ENCODE data around the gene BMI1. TPM values are rescaled to one million over a fixed set of nuclear protein-coding genes. Genes with fewer than 3 reads are reported as not detected.
"Not testable (repeated sequence)": the region's sequence is repeated elsewhere in the genome, so short reads cannot be mapped to it uniquely, and the experiment has no call there.

Gene BMI1
- 100 to 1,000 TPM in 3 of 4 donors, 10 to 100 TPM in 1; 97.6 to 150 (median 105) TPM for polyA plus RNA-seq (ENCODE audit: insufficient read length in 4 of 4)

DNA sequence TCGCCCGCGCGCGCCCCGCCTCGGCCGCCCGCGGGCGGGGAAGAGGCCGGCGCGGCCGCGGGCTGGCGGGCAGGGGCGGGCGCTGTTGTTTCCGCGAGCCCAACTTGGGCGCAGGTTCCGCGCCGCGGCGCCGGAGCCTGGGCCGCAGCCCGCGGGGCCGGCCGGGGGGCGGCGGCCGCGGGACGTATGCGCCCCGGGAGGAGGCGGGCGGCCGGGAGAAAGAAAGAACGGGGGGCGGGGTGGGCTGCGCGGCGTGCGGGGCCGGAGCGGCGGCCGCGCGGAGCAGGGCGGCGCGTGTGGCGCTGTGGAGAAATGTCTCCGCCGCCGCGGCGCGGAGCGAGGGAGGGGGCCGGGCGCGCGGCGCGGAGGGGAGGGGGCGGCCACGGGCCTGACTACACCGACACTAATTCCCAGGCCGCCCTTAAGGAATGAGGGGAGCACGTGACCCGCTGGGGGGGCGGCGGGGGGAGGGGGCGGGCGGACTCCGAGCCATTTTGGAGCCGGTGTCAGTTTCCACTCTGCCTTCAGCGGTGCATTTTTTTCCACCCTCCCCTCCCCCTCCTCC lies at the start of gene BMI1:
Gene BMI1, plus strand, starts transcription at position 509 of the 565 bp plus-strand sequence. CDS start 5,351 bp downstream, outside the sequence.
- DNase-seq (ENCODE audit: low read depth in 4 of 4, low spot score in 3 of 4), result no peak

DNA sequence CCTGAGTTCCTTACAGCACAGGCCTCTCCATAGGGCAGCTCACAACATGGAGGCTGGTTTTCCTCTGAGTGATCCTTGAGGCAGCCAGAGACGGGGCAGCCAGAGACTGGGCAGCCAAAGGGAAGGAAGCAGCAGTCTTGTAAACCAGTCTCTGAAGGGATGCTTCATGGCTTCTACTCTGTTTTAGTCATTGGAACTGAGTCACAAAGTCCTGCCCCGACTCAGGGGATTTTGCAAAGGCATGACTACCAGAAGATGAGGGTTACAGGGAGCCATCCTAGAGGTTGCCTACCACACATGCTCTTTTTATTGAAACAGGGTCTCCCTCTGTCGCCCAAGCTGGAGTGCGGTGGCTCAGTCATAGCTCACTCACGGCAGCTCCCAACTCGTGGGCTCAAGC lies 49.1 kb upstream of the BMI1 start:
- DNase-seq (ENCODE audit: low read depth in 4 of 4, low spot score in 3 of 4), result no peak

DNA sequence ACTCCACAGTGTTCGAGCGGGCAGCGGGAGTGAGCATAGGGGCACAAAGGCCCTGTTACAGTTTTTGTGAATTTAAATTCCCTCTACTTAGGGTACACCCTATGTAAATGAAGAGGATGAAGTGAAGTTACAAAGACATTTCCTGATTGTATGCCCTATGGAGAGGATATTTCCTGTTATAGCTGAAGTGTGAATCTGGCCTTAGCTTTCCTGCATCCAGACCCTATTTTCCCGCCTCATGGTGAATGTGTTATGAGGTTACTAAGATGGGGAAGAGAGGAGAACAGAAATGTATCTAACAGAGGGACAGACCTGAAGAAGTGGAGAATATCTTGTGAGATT lies 42.5 kb upstream of the BMI1 start:
- no peak for DNase-seq (ENCODE audit: low read depth in 4 of 4, low spot score in 3 of 4)

DNA sequence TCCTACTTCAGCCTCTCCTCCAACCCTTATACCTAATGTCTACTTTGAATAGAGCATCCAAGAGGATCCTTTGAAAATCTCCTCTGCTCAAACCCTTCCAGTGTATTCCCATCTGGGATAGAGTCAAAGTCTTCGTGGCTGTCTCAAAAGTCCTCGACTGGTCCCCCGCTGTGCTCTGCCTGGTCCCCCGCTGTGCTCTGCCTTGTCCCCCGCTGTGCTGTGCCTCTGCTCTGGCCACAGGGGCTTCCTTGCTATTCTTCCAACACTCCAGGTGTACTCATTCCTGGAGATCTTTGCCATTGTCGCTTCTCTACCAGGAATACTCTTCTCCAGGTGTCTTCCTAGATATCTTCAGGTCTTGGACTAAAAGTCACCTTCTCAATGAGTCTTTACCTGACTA lies 40.8 kb upstream of the BMI1 start:
- DNase-seq (ENCODE audit: low read depth in 4 of 4, low spot score in 3 of 4), result no peak

DNA sequence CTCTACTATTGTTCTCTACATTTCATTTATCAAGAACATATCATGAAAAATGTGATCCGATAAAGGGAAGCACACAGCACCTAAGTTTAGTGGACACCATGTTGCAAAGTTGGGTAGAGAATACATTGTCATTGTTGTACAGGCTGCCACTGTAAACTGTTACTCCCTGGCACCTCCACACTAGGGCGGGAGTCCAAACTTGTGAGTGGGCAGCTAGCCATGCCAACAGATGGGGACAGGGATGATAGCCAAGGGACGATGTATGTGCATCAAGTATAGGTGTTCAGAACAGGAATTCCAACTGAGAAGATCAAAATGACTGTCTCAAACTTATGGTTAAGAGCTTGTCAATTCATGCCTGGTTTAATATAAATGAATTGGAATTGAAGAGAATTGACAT lies 35.8 kb upstream of the BMI1 start:
- DNase-seq (ENCODE audit: low read depth in 4 of 4, low spot score in 3 of 4), result no peak

DNA sequence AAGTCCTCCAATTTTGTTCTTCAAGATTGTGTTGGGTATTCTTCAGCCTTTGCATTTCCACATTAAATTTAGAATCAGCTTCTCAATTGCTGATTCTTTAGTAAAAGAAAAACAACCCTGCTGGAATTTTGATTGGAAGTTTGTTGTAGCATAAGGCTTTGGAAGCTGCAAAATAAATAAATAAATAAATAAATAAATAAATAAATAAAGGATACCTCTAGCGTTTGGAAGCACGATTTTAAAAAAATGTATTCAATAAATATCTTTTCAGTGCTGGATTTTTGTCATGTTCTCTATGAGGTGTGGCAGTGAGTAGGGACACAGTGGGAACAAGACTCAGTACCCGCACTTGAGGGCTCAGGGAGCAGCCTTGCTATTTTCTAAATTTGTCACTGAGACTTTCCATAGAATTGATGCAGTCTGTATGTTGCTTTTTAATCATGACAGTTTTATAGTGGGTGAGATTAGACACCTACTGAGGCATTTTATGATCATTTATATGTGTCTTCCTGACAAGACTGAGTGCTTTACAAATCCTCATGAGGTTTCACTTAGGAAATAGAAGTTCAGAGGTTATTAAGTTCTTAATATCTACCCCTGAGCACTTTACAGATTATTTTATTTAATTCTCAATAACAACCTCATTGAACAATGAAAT lies 27.0 kb upstream of the BMI1 start:
- DNase-seq (ENCODE audit: low read depth in 4 of 4, low spot score in 3 of 4), result no peak

DNA sequence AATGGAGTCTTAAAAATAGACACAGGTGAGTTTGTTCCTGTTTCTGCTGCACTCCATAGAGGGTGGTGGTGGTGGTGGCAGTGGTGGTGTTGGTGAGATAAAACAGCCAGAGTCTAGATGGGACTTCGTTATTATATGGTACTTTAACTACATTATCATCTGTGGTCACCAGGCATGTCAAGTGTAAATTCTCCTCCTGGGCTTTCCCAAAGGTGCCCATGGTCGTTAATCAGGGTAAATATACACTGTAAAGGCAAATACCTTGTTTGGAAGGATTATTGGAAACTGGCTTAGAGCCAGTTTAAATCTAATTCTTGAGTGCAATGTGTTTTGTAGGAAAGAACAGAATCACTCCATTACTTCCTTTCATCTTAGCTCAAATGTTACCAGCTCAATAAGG lies 26.2 kb upstream of the BMI1 start:
- DNase-seq (ENCODE audit: low read depth in 4 of 4, low spot score in 3 of 4), result no peak

DNA sequence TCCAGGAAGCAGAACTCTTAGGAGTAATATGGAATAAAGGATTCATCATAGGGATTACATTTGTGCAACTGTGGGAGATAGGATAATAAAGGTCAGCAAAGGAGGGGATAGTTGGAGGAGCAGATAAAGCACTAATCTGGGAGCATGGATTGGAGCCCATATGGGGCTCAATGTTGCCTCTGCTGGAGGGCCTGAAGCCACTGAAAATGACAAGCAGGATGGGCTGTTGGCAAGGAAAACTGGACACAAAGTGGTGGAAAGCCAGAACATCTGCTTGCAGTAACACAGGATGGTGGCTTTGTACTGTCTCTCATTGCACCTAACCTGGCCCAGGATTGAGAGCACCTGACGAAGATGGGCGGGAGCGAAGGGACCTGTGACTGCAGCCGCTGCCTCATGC lies 19.7 kb upstream of the BMI1 start:
- DNase-seq (ENCODE audit: low read depth in 4 of 4, low spot score in 3 of 4), result no peak

DNA sequence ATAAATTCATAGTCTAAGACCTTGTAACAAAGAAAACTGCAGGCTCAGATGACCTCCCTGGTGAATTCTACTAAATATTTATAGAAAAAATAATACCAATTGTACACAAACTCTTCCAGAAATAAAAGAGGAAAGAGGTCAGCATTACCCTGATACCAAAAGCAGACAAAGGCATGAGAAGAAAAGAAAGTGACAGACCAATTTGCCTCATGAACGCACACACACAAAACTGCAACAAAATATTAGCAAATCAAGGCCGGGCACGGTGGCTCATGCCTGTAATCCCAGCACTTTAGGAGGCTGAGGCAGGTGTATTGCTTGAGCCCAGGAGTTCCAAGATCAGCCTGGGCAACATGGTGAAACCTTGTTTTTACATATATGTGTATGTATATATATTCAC lies 17.4 kb upstream of the BMI1 start:
- no peak for DNase-seq (ENCODE audit: low read depth in 4 of 4, low spot score in 3 of 4)

DNA sequence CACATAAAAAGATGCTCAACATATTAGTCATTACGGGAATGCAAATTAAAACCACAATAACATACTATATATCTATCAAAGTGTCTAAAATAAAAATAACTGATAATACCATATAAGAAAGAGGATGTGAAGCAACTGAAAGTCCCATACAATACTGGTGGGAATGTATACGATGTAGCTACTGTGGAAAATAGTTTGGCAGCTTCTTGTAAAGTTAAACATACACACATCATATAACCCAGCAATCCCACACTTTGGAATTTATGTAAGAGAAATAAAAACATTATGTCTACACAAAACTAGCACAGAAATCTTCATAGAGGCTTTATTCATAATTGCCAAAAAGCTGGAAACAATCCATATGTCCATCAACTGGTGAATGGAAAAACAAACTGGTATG lies 15.2 kb upstream of the BMI1 start:
- no peak for DNase-seq (ENCODE audit: low read depth in 4 of 4, low spot score in 3 of 4)

DNA sequence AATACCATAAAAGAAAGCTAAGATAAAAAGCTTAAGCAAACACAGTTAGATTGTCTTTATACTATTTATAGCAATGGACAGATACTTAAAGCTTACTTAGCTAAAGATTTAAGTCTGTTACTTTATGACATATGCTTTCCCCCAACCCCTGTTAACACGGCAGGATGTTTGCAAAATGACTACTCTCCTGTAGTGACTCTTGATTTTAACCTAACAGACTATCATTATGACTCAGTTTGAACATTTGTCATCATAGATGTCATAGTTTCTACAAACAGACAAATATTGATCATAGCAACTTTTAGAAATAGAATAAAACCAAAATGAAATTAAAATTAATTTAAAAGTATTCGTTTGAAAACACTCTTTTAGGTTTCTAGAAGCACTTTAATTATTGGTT lies 12.5 kb upstream of the BMI1 start:
- DNase-seq (ENCODE audit: low read depth in 4 of 4, low spot score in 3 of 4), result no peak

DNA sequence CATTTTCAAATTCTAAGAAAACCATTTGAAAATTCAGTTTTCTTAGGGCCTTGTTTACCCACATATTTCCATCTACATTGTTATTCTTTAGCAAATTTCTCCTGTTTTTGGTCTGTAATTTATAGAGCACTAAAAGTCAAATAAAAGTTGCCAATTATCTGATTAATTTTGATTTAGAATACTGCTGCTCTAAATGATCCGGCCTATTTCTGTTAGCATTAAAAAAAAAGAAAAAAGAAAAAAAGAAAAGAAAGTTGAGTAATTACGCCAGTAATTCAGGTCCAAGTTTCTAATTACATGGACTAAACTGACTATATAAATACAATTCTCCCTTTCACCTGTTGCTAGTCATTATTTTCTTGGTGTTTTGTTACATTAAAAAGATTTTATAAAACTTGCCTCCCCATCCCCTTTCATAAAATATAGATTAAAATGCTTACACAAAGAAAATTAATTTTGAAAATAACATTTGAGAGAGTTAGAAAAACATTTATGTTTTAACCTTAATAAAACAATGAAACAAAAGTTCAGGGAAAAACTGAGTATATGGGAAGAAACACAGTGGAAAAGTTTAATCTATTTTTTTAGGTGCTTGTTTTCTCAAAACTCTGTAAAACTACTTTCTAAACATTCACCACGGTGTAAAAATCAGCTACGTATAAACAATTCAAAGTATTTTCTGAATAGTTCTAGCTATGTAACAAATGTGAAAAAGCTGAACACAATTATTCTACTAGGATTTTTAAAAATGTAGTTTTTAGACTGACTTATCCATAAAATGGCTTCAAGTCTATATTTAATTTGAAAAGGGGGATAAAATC lies 11.5 kb upstream of the BMI1 start:
- DNase-seq (ENCODE audit: low read depth in 4 of 4, low spot score in 3 of 4), result no peak

DNA sequence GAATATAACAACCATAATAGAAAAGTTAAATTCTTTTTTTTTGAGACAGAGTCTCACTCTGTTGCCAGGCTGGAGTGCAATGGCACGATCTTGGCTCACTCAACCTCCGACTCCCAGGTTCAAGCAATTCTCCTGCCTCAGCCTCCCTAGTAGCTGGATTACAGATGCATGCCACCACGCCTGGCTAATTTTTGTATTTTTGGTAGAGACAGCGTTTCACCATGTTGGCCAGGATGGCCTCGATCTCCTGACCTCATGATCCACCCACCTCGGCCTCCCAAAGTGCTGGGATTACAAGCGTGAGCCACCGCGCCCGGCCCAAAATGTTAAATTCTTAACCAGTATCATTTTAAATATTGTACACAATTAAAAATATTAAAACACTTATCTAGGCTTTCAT lies 10.9 kb upstream of the BMI1 start:
- not testable (repeated sequence) for DNase-seq (ENCODE audit: low read depth in 4 of 4, low spot score in 3 of 4)

DNA sequence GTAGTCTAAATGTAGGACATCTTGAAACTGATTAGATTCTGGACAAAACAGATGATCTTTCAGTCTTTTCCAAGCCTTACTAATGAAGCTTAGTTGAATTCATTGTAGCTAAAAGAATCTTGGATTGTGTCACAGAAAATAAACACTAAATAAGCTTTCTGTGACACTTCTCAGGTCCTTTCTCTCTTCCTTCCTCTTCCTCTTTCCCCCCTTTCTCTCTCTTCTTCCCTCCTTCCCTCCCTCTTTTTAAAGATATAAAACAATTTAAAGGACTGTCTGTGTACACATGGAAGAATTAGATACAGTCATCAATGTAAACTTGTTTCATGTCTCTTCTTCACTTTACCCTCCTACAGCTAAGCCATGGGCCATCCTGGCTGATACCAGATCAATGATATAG lies 10.0 kb upstream of the BMI1 start:
- no peak for DNase-seq (ENCODE audit: low read depth in 4 of 4, low spot score in 3 of 4)

DNA sequence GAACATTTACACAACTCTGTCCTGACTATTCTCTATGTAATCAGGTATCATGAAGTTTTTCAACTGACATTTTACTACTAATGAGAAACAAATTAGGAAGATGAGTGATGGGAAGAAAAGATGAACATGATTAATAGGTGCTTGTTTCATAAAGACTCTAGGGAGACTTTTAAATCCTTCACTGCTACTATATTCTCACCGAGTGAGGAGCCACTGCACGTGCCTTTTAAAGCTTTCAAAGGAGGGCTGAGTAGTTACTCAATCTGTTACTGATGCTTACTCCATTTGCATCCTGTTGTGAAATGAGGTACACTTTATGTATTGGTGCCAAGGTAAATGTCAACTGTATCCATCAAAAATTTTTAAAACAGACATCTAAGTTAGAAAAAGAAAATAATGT lies 6.0 kb upstream of the BMI1 start:
- DNase-seq (ENCODE audit: low read depth in 4 of 4, low spot score in 3 of 4), result no peak

DNA sequence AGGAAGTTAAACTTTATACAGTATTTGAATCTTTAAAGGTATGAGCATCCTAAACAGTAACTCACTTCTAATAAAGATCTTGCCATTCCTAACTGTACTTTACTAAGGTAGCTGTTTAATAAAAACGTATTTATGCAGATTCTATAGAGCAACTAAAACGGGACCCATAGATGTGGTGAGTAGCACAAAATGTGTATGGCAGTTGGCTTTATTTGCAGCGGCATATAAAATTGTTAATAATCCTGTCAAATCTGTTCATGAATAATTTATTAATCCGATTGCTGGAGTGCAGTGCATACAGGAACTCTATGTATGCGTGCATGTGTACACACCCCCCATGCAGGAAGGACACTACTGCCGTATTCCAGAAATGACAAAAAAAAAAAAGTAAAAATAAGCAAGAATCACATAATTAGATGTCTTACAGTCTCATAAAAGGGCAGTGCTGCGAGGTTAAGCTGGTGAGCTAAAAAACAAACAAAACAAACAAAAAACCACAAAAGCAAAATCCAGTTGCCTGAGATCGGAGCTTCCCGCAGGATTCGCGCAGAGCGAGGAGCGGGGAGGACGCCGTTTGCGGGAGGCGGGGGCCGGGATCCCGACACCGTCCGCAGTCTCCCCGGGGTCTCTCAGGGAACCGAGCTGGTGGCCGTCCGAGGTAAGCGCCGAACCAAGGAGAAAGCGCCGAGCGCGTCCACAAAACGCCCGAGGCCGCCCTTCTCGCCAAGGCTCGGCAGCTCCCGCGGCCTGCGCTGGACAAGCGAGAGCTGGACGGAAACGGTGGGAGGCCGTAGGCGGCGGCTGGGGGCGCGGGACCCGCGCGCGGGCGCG lies 5.2 kb upstream of the BMI1 start:
- DNase-seq (ENCODE audit: low read depth in 4 of 4, low spot score in 3 of 4), result no peak

DNA sequence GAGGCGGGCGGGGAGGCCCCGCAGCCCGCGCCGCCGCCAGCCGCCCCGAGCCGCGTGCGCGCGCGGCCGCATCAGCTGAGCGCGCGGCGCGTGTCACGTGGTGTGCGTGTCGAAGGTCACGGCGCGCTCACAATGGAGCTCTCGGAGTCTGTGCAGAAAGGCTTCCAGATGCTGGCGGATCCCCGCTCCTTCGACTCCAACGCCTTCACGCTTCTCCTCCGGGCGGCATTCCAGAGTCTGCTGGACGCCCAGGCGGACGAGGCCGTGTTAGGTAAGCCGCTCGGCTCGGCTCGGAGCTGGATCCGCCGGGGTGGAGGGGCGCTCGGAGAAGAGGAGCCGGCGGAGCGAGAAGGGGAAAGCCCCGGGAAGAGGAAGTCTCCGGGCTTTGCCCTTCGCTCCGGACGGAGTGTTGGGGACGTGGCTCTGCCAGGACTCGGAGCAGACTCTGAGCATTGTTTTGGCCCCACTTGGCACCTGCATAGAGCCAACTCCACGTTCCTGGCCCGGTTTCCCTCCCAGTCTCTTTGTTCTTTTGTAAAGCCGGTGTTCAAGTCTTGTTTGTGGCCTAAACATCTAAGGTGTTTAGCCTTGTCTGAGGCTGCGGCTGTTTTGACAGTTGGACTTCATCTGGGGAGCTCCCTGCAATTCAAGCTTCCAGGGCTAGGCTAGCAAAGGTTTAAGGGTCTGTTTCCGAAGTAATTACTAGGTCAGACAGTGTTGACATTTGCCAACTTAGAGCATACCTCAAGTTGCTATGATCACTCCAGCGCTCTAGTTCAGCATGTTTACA lies 4.4 kb upstream of the BMI1 start, which contains the start of gene COMMD3:
Gene COMMD3, plus strand, starts transcription at position 103 of the 790 bp plus-strand sequence. Its CDS starts 30 bp downstream, at position 133.
- DNase-seq (ENCODE audit: low read depth in 4 of 4, low spot score in 3 of 4), result peak in 2 of 4 donors; percentile 84 to 89

DNA sequence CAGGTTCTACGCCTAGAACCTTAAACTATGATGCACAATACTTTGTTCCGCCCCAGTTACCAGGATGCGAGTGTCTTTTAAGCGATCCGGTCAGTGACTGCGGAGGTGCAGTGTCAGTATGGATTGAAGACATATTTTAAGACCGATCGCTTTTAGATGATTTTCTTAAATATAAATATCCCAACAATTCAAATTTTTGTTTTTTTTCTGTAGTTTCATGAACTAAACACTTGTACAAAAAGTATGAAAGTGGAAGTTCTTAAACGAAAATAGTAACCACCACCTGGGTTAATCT lies 3.9 kb upstream of the BMI1 start:
- no peak for DNase-seq (ENCODE audit: low read depth in 4 of 4, low spot score in 3 of 4)

DNA sequence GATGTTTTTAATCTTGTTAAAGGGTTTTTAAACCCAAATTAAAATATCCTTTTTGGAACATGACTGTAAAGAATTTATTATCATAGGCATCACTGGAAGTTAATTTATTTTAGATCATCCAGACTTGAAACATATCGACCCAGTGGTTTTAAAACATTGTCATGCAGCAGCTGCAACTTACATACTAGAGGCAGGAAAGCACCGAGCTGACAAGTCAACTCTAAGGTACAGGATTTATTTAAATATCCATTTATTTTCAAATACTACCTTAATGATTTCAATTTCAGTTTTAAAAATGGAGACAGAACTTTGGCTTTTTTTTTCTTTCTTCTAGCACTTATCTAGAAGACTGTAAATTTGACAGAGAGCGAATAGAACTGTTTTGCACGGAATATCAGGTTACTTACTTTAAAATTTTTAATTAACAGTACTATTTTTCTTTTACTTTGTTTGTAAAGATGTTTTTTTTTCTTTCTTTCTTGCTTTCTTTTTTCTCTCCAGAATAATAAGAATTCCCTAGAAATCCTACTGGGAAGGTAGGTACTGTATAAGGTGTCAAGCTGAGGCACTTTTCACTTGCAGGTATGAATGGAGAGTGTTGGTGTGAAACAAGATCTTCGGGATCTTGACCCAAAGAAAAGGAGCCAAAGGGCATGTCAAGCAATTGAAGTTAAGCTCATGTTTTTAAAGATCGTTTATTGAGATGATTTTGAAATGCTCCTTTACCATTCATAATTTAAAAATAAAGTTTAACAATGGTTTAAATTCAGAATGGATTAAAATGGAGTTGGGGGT lies 2.9 kb upstream of the BMI1 start:
- DNase-seq (ENCODE audit: low read depth in 4 of 4, low spot score in 3 of 4), result no peak

DNA sequence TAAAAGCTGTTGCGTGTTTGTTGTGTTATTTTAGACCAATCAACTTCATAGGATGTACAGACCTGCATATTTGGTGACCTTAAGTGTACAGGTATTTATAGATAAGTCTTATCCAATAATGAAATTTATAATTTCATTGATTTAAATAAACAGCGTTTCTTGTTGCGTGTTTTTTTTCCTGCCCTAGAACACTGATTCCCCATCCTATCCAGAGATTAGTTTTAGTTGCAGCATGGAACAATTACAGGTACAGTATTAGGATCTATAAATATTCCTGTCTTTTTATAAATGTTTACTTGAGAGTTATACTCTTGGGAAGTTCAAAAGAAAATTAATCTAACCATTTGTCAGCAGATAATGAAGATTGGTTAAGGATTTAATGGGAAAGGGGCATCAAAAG lies 2.1 kb upstream of the BMI1 start:
- no peak for DNase-seq (ENCODE audit: low read depth in 4 of 4, low spot score in 3 of 4)

Data from left renal pelvis (tissue), 4 donors.